Measurements from ENCODE around the gene TRAPPC10.
"Not testable (repeated sequence)": the region's sequence is repeated elsewhere in the genome, so short reads cannot be mapped to it uniquely, and the experiment has no call there.

Gene TRAPPC10

DNA sequence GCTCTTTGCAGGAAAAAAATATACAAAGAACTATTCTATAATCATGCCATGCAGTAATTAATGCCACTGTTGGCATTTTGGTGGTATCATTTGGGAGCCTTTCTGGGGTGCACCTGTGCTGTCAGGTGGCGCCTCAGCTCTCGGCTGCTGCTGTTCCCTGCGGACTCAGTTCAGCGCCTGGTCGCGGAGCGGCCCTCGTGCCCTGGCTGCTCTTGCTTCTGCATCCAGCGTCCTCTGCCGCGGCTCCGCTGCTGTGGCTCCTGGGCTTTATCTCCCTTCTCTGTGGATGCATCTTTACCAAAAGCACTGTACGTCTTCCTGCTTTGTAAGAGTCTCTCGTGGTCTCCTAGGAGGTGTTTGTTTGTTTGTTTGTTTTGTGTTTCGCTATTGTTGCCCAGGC lies 60.0 kb downstream of the TRAPPC10 start:
- no peak for DNase-seq

DNA sequence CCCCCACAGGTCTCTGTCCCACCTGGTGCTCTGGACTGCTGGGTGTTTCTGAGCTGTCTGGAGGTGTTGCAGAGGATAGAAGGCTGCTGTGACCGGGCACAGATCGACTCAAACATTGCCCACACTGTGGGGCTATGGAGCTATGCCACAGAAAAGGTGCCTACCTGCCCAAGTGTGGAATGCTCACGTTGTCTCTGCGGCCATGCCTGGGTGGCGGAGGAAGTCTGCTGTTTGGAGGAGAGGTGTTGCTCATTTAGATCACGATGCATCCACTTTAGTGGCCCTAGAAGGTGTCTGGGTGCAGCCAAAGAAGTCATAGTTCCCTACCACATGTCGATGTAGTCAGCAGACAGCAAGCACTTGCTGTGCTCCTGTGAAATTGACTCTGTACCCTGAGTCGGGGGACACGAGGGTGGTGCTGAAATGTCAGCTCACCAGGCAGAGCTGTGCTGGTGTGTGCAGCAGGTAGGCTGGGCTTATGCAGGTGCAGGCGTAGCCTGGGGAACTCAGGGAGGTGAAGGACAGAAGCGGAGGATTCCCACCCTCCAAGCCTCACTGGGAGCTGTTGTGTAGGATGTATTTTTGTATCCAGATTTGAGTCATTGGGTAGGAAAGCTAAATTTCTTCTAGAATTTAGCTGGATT lies 62.3 kb downstream of the TRAPPC10 start:
- DNase-seq = no peak

DNA sequence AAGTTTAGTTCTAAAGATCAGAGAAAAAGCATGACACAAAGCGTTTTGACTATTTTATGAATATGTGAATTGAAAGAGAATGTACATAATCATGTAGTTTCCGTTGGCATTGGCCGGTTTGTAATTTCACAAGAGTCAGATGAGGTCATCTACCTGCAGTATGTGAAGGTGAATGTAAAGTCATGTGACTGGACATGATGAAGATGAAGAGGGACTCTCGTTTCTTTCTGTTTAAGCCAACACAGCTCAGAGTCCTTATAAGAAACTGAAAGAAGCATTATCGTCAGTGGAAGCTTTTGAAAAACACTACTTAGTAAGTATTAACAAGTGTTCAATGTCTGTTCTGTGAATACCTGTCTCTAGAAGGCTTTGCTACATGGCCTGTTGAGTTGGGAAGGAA lies 64.2 kb downstream of the TRAPPC10 start:
- DNase-seq = no peak

DNA sequence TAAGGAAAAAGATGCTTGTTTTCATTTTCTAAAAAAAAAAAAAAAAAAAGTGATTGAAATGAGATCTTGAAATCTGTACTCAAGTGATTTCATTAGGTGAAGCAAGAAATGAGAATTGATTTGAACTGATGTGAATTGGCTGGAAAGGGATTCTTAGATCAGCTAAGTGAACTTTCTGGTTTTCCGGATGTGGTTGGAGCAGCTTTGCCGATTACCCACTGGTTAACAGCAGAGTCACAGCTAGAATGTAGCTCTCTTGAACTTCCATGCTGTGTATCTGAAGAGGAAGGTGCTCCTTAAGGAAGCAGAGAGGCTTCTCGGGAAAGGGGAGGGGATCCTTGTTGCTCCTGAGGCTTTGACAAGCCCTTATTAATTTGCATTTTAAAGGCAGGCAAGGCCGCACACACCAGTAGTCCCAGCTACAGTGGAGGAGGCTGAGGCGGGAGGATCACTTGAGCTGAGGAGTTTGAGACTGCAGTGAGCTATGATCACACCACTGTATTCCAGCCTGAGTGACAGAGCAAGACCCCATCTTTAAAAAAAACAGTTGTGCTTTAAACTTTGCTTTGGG lies 66.4 kb downstream of the TRAPPC10 start:
- no peak for DNase-seq

DNA sequence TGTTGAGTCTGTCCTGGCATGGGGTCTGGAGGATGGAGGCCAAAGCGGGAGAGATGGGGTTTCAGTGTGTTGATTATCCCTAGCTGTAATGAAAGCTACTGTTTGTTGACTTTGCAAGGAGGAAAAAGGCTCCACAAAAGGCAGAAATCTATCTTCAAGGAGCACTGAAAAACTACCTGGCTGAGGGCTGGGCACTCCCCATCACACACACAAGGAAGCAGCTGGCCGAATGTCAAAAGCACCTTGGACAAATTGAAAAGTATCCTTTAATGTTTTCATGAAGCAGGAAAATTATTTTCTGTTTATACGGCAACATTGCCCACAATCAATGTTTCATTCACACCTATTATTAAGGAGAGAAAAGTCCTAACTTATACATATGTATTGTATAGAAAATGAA lies 67.3 kb downstream of the TRAPPC10 start:
- no peak for DNase-seq

DNA sequence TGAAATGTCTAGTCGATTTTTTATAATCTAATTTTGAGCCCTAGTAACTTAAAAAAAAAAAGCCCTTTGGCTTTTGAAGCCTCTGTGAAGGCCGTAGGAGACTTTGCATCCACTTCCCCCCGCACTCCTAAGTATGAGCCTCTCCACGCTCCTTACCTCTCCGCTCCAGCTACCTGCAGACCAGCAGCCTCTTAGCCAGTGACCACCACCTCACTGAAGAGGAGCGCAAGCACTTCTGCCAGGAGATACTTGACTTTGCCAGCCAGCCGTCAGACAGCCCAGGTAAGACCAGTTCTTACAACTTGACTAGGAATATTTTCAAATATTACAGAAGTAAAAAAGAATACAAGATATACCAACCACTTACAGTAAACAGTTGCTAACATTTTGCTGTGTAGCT lies 67.7 kb downstream of the TRAPPC10 start:
- DNase-seq = no peak

DNA sequence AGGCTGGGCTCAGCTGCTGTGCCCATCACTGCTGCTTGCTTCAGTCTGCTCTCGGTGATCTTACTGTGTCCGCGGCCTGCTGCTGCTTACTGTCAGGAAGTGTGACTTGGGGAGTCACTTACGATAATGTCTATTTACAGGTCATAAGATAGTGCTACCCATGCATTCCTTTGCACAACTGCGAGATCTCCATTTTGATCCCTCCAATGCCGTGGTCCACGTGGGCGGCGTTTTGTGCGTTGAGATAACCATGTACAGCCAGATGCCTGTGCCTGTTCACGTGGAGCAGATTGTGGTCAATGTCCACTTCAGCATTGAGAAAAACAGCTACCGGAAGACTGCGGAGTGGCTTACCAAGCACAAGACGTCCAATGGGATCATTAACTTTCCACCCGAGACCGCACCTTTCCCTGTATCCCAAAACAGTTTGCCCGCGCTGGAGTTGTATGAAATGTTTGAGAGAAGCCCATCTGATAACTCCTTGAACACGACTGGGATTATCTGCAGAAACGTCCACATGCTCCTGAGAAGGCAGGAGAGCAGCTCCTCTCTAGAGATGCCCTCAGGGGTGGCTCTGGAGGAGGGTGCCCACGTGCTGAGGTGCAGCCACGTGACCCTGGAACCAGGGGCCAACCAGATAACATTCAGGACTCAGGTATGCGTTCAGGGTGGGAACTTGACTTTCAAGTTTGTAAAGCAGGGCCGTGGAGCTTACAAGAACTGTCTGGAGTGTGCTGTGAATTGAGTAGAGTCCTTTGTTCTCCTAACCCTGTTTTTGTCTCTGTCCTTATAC lies 70.7 kb downstream of the TRAPPC10 start:
- DNase-seq = no peak

DNA sequence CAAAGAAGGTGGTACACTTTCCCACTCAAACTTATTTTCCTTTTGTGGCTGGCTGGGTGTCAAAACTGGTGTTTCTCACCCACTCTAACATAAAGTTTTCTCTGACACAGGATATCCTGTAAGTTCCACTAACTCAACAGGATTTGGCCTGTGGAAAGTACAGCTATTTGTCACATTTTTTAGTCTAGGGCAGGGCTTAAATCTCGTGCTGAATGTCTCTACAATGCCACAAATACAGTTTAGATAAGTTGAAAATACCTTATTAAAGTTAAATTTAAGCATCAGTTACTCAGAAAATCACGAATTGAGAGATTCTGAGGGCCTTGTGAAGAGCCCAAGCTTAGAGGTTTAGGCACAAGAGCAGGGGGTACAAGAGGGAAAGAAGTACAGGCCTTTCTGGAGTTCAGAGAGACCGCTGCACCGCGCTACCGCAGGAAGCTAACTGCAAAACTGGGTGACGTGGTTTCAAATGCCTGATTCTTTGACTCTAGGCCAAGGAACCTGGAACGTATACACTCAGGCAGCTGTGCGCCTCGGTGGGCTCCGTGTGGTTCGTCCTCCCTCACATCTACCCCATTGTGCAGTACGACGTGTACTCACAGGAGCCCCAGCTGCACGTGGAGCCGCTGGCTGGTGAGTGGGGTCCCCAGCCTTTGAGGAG lies 71.7 kb downstream of the TRAPPC10 start:
- DNase-seq = no peak

DNA sequence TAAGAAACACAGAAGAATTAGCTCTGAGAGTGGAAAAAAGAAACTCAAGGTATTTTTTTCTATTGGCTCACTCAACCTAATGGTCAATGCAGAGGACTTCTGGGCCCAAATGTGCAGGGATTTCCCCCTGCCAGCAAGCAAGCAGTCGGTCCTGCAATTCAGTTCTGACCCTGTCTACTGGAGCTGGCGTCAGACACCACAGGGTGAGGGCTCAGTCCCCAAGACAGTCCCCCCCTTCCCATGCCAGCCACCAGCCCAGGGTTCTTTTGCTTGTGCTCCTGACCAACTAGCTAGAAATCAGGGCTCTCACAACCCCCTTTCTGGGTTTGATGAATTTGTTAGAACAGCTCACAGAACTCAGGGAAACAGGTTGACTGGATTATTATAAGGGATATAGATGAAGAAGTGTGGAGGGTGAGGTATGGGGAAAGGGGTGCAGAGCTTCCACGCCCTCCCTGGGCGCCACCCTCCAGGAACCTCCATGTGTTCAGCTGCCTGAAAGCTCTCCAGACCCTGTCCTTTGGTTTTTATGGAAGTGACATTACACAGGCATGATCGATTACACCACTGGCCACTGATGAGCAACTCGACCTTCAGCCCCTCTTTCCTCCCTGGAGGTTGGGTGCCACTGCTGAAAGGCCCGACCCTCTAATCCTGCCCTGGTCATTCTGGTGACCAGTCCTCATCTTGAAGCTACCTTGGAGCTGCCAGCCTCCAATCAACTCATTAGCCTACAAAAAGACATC lies 72.6 kb downstream of the TRAPPC10 start:
- no peak for DNase-seq

DNA sequence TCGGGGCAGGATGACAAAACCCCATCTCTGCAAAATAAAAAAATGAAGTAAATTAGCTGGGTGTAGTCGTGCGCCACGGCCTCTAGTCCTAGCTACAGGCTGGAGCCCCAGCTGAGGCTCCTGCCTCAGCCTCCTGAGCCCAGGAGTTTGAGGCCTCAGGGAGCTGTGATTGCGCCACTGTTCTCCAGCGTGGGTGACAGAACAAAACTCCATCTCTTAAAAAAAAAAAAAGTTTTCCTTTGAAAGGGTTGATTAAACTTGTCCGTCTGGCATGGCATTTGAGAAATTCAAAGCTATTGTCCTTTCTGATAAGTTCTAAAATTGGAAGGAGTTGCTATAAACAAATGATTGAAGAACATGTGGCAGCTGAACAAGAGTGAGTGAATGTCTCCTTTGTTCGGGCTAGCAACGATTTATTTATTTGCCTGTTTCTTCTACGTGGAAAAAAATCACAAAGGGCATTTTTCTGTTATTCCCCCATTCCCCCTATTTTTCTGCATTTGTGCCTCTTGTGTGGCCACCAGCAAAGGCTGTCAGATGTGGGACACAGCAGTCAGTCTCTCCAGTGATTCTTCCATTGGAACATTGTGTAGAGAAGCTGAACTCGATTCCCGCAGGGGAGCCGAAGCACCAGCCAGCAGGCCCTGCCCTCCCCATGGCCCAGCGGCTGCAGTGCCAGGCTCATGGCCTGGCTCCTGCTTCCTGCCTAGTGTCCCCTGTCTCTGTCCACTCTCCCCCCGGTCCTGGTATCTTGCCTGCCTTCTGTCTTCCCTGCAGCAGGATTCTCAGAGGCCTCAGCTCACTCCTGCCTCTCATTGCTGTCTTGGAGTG lies 73.6 kb downstream of the TRAPPC10 start:
- no peak for DNase-seq

DNA sequence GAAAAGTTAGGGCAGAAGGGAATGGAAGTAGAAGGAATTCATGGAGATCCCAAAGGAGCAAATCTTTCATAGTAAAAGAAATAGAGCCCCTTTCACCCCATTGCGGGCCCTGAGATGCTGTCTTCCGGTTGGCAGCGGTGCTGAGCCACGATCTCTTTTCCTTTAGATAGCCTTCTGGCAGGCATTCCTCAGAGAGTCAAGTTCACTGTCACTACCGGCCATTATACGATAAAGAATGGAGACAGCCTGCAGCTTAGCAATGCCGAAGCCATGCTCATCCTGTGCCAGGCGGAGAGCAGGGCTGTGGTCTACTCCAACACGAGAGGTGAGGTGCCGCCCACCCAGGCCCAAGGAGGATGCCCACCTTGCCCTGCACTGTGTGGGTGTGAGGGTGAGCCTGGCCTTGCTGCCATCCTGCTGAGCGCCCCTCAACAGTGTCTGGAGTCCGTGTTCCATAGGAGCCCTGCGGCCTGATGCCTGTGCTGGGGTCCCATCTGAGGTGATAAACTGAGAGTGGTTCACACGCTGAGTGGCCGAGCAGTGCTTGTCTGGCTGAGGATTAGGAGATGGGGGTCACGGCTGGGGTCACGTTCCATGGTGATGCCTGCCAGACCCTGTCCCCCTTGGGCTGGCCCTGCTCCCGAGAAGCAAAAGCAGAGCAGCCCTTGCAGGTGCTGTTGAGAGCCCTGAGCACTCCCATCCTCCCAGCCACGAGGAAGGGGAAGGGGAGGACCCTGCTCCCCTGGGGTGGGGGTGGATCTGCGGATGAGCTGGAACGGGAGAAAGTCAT lies 74.7 kb downstream of the TRAPPC10 start:
- no peak for DNase-seq

DNA sequence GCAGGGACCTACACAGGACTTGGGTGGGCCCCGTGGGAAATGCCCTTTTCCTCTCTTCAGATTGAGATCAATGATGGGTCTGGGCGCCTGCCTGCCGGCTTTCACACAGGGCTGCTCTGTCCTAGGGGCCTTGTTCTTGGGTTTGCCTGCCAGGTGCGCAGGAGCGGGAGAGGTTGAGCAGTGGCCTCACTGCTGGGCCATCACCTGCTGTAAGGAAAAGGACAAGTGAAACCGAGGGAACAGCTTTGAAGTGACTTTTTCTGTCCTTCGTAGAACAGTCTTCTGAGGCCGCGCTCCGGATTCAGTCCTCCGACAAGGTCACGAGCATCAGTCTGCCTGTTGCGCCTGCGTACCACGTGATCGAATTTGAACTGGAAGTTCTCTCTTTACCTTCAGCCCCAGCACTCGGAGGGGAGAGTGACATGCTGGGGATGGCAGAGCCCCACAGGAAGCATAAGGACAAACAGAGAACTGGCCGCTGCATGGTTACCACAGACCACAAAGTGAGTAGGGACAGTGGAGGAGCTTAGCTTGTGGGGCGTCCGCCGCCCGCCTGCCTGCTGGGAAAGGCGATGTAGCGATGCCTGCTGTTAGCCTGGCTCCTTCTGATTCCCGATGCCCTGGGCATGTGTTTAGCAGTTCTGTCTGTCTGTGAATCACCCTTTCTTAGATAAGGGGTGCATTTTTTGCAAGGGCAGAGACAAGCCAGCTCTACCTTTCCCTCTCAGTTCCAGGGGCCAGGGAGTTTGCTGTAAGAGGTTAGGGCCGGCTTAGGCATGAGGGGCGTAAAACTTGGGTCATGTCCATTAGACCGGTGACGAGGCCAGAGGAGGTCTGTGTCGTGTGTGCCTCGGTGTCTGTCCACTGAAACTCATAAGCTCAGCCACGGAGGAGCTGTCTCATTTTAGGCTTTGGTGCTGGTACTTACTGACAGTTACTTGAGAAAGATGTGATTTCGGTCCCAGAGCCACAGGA lies 75.6 kb downstream of the TRAPPC10 start:
- no peak for DNase-seq

DNA sequence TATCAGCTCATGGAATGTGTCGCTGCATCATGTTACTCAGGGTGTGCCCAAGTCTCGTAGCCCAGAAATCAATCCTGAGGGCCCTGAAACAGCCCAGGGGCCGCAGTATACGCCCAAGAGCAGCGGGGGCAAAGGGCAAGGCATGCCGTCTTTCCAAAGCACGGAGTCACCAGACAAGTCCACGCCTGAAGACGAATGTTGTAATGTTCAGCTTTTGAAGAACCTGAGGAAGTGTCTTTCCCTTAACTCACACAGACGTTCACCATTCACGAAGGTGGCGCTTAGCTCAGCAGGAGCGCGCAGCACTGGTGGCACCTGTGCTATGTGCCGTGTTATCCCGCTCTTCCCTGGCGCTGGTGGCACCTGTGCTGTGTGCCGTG lies 76.3 kb downstream of the TRAPPC10 start:
- DNase-seq = no peak

DNA sequence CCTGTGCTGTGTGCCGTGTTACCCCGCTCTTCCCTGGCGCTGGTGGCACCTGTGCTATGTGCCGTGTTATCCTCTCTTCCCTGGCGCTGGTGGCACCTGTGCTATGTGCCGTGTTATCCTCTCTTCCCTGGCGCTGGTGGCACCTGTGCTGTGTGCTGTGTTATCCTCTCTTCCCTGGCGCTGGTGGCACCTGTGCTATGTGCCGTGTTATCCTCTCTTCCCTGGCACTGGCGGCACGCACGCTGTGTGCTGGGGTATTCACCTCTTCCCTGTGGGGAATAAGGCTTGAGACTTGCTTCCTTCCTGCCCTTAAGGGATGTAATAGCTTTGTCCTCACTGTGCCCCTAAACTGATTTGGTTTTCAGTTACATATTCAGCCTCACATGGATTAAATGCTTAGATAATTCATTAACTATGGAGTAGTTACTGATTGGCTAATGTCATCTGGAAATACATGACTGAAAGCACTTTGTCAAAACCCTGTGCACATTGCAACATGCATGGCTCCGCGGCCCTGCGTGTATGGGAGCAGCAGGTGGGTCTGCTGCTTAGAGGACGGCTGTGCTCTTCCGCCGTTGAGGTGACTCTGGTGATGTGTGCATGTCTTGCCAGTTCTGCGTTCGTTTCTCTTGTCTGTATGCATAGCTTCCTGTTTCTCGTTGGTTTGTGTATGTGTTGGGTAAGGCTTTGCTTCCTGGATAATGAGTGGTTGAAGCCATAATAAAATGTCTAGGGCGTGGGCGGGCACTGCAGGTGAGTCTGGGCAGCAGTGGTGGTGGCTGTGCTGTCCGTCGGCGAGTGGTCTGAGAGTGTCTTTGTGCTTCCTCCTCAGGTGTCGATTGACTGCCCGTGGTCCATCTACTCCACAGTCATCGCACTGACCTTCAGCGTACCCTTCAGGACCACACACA lies 77.1 kb downstream of the TRAPPC10 start:
- DNase-seq = no peak

DNA sequence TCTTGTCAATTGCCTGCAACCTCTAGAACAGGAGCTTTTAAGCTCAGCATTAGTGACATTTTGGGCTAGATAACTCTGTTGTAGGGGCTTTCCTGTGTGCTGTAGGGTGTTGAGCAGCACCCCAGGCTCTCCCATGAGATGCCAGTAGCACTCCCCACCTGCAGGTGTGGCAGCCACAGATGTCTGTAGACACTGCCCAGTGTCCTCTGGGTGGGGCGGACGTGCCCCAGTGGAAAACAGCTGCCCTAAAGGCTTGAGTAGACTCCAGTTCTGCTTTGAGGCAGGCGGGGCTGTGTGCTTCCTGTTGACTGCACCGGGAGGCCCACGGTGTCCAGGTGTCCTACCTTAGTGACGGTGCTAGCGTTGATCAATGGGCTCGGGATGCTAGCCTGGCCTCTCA lies 78.2 kb downstream of the TRAPPC10 start:
- DNase-seq = no peak

DNA sequence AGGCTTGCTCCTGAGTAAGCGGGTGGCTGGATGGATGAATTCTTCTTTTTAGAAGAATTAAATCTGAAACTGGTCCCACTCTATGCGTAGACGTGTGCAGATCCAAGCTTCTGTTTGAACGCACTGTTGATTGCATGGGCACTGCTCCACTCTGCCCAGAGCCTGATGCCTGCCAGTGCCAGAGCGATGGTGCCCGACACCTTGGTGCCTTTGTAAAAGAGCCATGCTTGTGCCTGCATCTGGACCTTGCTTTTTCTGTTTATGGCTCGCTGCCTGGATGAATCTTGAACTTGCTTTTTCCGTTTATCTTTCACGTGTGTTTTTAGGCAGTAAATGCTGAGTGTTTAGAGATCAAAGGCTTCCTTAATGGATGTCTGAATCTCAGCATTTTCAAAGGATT lies 80.1 kb downstream of the TRAPPC10 start:
- no peak for DNase-seq

DNA sequence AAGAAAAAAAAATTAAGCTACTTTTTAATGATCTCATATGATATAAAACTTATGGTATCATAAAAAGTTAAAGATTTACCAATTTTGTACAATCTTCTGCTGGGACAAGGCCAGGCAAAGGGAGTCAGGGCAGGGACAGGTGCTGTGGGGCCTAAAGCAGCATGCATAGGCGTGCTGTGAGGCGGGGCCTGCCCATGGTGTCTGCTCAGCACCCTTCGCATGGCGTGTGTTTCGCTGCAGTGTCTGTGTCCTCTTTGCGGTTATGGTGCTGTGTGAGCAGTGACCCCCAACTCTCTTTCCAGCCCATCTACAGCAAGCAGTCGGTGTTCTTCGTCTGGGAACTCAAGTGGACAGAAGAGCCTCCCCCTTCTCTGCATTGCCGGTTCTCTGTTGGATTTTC lies 81.7 kb downstream of the TRAPPC10 start:
- DNase-seq = no peak

DNA sequence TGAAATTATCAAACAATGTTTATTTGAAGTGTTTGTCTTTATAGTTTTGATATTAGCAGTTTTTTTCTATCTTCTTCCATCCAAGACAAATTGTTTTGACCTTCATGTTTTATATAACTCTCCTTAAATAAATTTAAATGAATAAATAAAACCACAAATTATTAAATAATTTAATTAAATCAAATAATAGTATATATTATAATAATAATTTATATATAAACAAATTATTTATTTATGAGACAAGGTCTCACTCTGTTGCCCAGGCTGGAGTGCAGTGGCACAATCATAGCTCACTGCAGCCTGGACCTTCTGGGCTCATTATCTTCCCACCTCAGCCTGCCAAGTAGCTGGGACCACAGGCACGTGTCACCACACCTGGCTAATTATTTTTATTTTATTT lies 82.7 kb downstream of the TRAPPC10 start:
- DNase-seq = no peak

DNA sequence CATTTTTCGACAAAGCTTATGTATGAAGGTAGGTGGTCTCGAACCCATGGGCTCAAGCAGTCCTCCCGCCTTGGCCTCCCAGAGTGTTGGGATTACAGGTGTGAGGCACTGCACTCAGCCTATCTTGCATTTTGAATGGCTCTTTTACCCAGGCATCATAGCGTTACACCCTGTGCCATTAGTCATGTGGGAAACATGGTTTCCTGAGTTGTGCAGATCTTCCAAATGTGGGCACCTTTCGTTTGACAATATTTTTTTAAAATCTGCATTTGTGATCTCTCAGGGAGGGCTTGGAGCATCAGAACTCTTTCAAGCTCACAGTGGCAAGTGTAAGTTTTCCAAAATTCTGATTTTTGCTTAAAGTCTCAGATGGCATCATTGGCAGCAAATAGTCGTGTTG lies 86.4 kb downstream of the TRAPPC10 start:
- not testable (repeated sequence) for DNase-seq

Data from NCI-H2171 treated with DMSO at 0.1 percent for 48 hours (cell line).